Activated CD8-positive, alpha-beta memory T cell treated with anti-CD3 and anti-CD28 coated beads, Interleukin-2, amount 50 U/mL, for 1 hour (primary cell): ENCODE data around the gene MPC2.

ENCODE experiments used
- DNase-seq: peaks from one replicate; pipeline ENCODE4 v3.0.0-alpha.2; 2020; ENCODE audit errors: extremely low read depth

MPC2 gene

DNA sequence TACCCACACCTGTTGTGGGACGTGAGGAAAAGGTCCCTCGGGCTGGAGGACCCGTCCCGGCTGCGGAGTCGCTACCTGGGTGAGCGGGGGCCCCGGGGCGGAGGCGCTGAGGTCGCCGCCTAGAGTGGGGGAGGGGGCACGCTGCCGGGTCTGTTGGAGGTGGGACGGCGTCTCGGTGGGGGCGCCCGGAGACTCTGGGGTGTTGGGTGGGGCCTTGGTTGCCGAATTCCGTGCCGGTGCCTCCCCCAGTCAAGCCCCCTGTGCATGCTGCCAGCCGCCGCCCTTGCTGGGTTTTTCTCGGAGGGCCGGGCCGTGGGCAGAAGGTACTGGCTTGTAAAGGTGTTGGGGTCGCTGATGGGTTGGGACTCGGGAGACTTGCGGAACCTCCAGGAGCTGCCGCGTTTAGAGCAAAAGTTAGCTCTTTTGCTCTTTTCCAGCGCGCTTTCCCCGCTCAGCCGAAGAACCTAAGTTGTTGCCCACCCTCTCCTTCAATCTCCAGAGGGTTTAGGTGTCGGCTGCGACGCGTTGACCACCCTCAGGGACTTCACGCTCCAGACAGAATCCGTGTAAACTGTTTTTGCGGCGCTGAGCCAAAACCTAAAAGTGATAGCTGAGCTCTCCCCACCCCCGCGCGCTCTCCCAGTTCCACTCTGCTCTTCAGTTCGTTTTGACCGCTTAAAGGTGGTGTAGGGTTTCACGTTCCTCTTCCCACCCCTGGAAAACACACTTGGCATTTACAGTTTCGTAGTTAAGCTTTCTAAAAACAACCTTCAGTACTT is at the start of gene MPC2:
MPC2 (minus strand) TSS at position 143 of the 779 bp plus-strand sequence. CDS start 1,231 bp downstream, outside the sequence.
- peak; percentile 22 for DNase-seq

DNA sequence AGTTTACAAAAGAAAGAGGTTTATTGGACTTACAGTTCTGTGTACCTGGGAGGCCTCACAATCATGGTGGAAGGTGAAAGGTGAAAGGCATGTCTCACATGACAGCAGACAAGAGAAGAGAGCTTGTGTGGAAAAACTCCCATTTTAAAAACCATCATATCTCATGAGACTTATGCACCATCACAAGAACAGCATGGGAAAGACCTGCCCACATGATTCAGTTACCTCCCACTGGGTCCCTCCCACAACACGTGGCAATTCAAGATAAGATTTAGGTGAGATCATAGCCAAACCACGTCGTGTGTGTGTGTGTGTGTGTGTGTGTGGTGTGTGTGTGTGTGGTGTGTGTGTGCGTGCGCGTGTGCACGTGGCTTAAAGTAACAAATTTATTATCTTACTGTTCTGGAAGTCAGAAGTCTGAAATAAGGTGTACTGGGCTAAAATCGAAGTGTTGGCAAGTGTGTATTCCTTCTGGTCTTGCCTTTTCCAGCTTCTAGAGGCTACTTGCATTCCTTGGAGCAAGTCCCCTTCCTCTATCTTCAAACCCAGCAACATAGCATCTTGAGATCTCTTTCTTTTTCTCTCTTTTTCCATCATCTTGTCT is 48.1 kb upstream of the MPC2 start:
- DNase-seq, result no peak

DNA sequence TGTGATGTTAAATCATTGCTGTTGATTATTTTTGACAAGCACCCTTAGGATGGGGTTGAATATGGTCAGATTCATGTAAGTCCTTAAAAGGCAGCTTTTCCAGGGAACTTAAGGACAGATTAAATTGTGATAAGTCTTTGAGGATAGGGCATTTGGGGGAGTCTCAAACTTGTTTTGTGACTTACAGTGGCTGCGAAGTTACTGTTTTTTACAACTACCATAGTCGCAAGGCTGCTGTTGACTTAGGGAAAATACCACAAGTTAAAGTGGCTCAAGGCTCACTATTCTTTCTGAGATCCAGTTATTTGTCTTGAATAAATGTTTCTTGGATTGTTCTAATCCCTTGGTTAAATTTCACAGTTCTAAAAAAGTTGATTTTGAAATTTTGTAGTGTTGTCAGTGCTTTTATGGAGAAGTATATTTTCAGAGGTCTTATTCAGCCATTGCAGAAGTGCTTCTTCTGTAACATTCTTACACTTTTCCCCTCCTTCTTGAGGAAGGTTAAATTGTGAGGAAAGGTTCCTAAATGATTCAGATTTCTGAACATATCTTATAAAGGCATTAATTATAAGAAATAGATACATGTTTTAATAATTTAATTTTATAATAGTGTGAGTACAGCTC is 47.0 kb upstream of the MPC2 start:
- DNase-seq, result no peak

DNA sequence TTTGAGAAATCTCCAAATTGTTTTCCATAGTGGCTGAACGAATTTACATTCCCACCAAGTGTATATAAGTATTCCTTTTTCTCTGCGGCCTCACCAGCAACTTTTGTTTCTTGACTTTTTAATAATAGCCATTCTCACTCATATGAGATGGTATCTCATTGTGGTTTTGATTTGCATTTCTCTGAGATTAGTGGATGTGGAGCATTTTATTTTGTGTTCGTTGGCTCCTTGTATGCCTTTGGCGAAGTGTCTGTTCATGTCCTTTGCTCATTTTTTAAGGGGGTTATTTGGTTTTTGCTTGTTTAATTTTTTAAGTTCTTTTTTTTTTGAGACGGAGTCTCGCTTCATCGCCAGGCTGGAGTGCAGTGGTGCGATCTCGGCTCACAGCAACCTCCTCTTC is 45.1 kb upstream of the MPC2 start:
- DNase-seq, result no peak

DNA sequence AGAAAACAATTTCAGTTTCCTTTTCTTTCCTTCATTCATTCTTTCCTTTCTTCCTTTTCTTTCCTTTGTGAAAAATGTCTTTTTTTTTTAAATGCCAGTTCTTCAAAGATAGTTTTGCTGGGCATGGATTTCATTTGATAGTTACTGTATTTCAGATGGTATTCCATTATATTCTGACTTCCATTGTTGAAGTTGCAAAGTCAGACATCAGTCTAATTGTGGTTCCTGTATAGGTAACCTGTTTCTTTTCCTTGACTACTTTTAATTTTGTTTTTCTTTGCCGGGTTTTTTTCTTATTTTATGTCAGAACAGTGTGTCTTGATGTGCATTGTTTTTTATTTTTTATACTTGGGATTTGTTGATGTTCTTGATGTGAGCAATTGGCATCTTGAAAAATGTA is 40.4 kb upstream of the MPC2 start:
- DNase-seq, result no peak

DNA sequence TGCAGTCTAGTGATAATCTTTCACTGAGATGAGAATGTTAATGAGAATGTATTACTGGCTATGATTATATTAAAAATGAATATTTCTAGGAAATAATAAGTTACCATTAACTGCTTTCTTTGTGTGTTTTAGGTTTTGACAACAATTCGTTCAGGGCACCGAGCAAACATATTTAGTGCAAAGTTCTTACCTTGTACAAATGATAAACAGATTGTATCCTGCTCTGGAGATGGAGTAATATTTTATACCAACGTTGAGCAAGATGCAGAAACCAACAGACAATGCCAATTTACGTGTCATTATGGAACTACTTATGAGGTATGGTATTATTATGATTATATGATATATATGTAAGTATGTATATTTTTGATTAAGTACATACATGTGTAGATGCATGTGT is 37.8 kb upstream of the MPC2 start:
- no peak for DNase-seq

DNA sequence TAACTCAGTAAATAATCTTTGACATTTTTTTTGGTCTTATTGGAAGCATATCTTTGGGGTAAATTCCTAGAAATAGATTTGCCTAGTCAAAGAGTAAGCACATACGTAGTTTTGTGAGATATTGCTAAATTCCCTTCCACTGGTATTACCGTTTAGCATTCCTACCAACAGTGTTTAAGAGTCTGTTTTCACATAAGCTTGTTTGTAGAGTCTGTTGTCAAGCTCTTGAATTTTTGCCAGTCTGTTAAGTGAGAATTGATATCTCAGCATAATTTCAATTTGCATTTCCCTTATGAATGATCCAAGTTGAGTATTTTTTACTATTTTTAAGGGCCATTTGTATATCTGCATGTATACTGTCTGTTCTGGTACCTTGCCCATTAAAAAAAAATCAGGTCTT is 37.0 kb upstream of the MPC2 start:
- DNase-seq, result no peak

DNA sequence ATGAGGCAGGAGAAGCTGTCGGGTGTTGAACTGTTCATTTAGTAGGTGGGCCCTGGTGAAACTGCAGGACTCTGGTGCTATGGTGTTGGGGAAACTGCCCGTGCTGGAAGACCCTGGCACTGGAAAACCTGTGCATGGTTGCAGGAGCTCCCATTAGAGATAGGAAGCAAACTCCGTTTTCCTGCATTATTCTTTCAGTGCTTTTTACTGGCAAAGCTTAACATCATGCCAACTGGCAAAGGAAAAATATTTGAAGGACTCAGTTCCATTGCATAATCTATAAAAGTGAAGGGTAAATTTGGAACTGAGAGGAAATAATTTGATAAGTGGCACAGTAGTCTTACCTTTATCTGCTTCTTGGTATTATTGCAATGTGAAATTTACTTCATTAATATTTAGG is 31.7 kb upstream of the MPC2 start:
- no peak for DNase-seq

DNA sequence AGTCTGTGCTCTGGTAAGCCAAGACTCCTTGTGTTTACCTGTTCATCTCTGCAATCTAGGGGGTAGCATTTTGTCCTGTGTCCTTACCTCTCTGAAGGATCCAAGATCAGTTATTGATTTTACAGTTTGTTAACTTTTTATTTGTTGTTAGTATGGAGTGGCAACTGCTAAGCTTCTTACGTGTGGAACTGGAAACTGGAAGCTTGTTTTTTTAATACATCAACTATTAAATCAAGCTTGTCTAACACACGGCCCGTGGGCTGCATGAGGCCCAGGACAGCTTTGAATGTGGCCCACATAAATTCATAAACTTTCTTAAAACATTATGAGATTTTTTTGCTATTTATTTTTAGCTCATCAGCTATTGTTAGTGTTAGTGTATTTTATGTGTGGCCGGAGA is 29.2 kb upstream of the MPC2 start:
- DNase-seq, result no peak

DNA sequence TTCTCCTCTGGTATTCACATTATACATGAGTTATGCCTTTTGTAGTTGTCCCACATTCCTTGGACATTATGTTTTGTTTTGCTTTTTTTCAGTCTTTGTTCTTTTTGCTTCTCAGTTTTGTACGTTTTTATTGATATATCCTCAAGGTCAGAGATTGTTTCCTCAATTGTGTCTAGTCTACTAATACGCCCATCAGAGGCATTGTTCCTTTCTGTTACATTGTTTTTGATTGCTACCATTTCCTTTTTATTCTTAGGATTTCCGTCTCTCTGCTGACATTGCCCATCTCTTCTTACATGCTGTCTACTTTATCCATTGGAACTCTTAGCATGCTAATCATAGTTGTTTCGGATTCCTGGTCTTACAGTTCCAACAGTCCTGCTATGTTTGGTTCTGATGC is 27.8 kb upstream of the MPC2 start:
- DNase-seq, result no peak

DNA sequence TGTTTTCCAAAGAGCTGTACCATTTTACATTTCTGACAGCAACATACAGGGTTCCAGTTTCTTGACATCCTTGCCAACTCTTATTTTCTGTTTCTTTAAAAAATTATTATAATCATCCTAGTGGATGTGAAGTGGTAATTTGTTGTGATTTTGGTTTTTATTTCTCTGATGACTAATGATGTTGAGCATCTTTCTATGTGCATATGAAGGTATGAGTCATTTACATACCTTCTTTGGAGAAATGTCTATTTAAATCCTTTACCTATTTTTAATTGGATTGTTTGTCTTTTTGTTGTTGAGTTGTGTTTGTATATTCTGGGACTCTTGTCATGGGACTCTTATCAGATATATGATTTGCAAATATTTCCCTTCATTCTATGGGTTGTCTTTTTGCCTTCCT is 20.8 kb upstream of the MPC2 start:
- DNase-seq, result no peak

DNA sequence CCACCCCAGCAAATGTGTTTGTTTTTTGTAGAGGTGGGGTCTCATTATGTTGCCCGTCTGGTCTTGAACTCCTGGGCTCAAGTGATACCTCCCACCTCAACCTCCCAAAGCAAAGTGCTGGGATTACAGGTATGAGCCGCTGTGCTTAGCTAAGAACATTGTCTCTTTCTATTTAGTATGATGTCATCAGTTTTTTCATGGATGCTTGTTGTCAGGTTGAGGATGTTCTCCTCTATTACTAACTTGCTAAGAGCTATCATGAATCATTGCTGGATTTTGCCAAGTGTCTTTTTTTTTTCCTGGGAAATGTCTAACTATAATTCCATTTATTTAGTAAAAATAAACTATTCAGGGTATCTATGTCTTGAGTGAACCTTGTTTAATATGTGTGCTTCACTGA is 19.0 kb upstream of the MPC2 start:
- no peak for DNase-seq

DNA sequence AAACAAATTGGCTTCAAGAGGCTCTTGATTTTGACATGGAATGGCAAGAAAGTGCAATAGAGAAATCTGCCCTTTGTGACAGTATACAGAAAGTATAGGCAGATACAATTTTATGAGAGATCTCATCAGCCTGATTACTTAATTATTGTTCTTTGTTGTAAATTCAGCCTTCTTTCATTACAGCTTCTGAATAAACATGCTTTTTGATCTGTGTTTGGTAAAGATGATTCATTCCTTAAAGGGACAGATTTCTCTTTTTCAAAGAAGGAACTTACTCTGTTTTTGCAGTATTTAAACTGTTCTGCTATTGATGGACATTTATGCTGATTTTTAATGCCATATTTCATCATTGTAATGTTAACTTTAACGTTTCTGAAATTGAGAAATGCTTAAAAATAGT is 13.7 kb upstream of the MPC2 start:
- no peak for DNase-seq

DNA sequence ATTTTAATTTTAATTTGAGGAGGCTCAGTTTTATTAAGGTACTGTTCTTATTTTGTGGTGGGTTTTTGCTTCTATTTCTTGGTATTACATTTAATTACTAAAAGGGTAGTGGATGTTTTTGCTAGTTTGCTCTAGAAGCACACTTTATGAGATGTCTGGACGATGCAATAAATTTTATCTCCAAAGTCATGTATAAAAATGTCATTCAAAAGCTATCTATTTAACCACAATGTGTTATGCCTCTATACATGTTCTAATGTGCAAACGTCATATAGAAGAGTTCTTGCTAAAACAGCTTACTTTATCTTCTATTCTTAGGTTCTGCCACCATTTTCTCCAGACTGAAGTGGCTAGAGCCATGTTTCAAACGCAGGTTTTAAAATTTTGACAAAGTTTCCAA is 12.9 kb upstream of the MPC2 start:
- no peak for DNase-seq

DNA sequence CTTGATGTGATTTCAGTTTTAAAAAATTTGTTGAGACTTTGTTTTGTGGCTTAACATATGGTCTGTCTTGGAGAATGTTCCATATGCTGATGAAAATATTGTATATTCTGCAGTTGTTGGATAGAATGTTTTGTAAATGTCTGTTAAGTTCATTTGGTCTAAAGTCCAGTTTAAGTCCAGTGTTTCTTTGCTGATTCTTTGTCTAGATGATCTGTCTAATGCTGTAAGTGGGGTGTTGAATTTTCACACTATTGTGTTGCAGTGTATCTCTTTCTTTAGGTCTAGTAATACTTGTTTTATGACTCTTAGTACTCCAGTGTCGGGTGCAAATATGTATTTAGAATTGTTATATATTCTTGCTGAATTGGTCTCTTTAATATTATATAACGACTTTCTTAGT is 10.9 kb upstream of the MPC2 start:
- DNase-seq, result no peak

DNA sequence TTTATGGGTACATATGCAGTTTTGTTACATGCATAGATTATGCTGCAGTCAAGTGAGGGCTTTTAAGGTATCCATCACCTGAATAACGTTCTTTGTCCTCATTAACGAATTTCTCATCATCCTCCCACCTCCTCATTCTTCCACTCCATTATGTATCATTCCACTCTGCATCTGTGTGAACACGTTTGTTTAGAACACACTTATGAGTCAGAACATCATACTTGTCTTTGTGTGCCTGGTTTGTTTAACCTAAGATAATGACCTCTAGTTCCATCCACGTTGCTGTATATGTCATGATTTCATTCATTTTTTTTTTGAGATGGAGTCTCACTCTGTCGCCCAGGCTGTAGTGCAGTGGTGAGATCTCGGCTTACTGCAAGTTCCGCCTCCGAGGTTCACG is 6.7 kb upstream of the MPC2 start:
- no peak for DNase-seq

DNA sequence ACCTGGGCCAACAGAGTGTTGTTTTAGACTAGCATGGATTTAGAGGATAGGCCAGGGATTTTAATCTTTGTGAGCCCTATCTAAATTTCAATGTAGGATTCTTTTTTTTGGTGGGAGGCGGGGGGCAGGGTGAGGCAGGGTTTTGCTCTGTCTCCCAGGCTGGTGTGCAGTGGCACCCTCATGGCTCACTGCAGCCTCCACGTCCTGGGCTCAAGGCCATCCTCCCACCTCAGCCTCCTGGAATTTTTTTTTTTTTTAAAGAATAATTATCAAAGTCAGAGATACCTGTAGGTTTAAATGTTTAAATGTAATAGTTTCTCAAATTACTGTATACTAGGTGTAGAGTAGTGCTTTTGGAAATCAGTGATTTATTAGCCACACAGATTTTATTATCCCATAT is 3.4 kb upstream of the MPC2 start:
- DNase-seq, result no peak

DNA sequence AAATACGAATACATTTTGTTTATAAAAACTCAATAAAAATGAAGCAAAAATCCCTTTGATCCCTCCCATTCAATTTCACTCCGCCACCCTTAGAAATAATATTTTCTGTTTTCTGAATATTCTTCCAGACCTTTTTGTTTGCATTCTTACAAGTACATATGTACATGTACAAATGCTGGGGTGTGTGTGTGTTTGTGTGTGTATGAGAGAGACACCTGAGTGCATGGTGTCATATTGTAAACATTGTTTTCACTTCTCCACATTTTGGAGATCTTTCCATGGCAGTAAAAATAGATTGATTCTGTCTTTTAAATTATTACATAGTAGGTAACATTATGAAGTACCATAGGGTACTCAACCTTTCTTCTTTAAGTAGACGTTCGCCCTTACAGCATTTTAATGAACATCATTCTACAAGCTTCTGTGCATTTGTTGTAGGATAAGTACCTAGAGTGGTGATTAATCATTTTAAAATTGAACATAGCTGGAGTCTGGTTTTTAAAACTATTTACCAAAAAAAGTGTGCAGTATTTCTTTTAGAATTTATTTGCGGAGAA is 1.3 kb upstream of the MPC2 start:
- DNase-seq, result no peak

DNA sequence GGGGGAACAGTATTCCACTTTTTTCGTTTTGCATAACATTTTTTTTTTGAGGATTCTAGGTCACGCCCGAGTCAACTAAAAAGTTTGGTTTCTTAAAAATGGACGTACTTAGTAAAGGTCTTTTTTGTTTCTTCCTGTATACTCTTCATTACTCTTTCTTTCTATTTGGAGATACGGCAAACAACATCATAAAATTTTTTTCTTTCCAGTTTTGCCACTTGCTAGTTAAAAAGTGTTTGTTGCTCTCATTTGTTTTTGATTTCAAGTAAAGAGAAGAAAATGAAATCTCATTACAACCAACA is 788 bp upstream of the MPC2 start:
- no peak for DNase-seq

DNA sequence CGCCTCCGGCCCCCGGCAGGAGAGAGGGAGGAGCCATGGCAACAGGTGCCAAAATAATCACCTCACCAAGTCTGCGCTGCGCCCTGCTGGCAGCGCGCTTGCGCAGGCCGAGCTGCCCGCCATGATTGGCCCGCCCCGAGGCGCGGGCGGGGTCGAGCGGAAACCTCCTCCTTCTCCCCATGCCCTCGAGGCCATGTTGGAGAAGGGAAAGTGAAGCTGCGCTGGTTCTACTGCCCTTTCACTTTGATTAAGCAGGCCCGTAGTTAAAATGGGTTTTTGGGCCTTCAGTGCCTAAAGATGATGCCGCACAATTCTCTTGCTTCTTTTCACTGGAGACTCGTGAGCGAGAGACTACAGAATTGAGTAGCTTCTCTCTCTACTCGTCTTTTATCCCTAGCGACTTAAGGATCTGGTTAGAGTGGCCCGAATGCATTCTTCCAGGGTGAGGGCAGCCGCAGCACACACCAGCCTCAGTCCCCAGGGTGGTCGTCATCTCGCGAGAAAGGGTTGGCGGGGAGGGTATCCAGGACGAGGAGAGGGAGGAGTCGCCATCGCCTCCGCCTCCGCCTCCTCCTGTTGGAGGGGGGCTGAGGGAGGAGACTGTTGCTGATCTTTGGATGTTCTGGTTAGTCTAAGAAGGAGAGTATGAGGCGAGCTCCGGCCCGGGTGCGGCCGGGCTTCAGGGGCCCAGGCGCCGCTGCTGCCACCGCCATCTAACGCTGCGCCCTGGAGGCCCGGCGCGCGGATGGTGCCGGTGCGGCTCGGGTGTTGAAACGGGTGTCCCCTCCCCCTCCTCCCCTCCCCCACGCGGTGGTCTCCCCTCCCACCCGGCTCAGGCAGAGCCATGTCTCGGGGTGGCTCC is 573 bp downstream of the MPC2 start, which contains the start of gene DCAF6:
DCAF6 (plus strand) TSS at position 616 of the 862 bp plus-strand sequence; CDS start at position 845, 229 bp downstream.
- DNase-seq, result peak; percentile 94

DNA sequence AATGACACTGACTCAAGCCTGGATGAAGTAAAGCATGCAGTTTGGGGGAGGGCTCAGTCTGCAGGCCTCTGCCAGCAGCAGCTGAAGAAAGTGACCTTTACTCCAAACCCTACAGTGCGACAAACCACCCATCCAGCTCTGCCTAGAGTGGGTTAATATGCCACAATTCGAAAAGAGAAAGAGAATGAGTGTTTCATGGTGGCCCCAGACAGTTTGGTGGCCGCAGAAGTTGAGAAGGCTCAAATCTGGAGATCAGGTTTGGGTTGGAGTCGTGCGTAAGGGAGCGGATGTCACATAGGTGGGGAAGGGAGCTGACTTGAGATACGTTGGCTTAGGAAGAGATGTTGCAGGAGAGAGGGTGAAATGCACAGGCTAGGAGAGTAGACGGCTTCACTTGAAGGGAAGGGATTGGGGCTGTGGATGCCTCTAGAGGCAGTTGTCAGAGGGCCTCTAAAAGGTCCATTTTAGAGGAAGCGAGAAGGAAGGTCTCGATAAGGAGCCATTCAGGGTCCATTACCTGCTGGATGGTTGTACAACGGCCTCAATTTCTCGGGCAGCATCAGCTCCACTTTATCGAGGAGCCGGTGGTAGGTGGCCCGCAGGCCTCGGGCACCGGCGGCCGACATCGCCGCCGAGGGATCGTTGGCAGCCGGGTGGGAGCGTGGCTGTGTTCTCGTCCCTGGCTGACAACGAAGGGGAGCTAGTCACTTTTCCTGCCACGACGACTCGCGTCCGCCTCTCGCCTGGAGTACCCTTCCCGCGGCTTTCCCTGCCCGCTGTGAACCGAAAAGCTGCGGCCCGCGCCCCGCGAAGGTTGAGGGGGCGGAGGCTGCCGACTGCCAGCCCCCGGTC is 1.4 kb downstream of the MPC2 start:
- DNase-seq, result no peak
